Liver (tissue), 9 donors: Measurements from ENCODE around the gene SH3PXD2B. TPM values are rescaled to one million over a fixed set of nuclear protein-coding genes. Genes with fewer than 3 reads are reported as not detected.

ENCODE experiments used
- DNase-seq: peaks from one replicate; pipeline ENCODE4 v3.0.0-alpha.2; 2017; ENCODE audit warnings: low spot score
- H3K27ac ChIP-seq, 2 donors: one replicate each; pipeline ENCODE4 v1.7.0; 2013; ENCODE audit warnings: inconsistent platforms in 2 of 2, low read length in 2 of 2, control low read depth in 1 of 2, low read depth in 1 of 2, mild to moderate bottlenecking in 1 of 2
- H3K27me3 ChIP-seq, 4 donors: one replicate each; pipeline versions ENCODE4 v1.6.1 to v1.7.0; 2013; ENCODE audit warnings: low read length in 3 of 4, inconsistent platforms in 1 of 4, mild to moderate bottlenecking in 1 of 4, moderate library complexity in 1 of 4; ENCODE audit not compliant: control insufficient read depth in 4 of 4, insufficient read depth in 4 of 4
- H3K36me3 ChIP-seq, 4 donors: one replicate each; pipeline versions ENCODE4 v1.6.1 to v1.7.0; 2013; ENCODE audit warnings: low read length in 3 of 4, mild to moderate bottlenecking in 3 of 4, low read depth in 1 of 4, moderate library complexity in 1 of 4; ENCODE audit not compliant: control insufficient read depth in 4 of 4, insufficient read depth in 3 of 4
- H3K4me1 ChIP-seq, 4 donors: one replicate each; pipeline versions ENCODE4 v1.6.1 to v1.7.0; 2013; ENCODE audit warnings: low read length in 3 of 4, mild to moderate bottlenecking in 3 of 4, moderate library complexity in 1 of 4; ENCODE audit not compliant: control insufficient read depth in 4 of 4, insufficient read depth in 4 of 4
- H3K4me3 ChIP-seq, 3 donors: one replicate each; pipeline versions ENCODE4 v1.6.1 to v1.7.0; 2013; ENCODE audit warnings: low read length in 3 of 3, control low read depth in 1 of 3, low read depth in 1 of 3, mild to moderate bottlenecking in 1 of 3
- H3K9ac ChIP-seq, 2 donors: one replicate each; pipeline ENCODE4 v1.7.0; 2013; ENCODE audit warnings: low read length in 2 of 2, mild to moderate bottlenecking in 2 of 2, moderate library complexity in 2 of 2, control low read depth in 1 of 2, low read depth in 1 of 2
- H3K9me3 ChIP-seq, 4 donors: one replicate each; pipeline versions ENCODE4 v1.6.1 to v1.7.0; 2013; ENCODE audit warnings: low read length in 3 of 4; ENCODE audit not compliant: control insufficient read depth in 4 of 4
- JUND ChIP-seq, 2 donors: IDR thresholded peaks; 2 replicates each; pipeline ENCODE4 v1.6.1; 2016; ENCODE audit warnings: antibody characterized with exemption in 2 of 2
- NR2F2 ChIP-seq: IDR thresholded peaks from 2 replicates; pipeline ENCODE4 v1.6.1; 2016; ENCODE audit warnings: antibody characterized with exemption
- RAD21 ChIP-seq, 2 donors: IDR thresholded peaks; 2 replicates each; pipeline ENCODE4 v1.6.1; 2016; ENCODE audit warnings: antibody characterized with exemption in 2 of 2, mild to moderate bottlenecking in 2 of 2
- SP1 ChIP-seq: IDR thresholded peaks from 2 replicates; pipeline ENCODE4 v1.6.1; 2018; ENCODE audit warnings: antibody characterized with exemption, mild to moderate bottlenecking
- WGBS: extraction: QIAGEN DNeasy Blood & Tissue Kit; methylation state at CpG from one replicate; pipeline ENCODE4 v1.1.7; 2013; 5-methylcytosine and 5-hydroxymethylcytosine counted together
- polyA plus RNA-seq, 2 donors: library from polyadenylated mRNA; stranded (reverse) in 1 of 2; unstranded in 1 of 2; fragments of 200-250 nt in 1 of 2; fragments of >200 nt in 1 of 2; fragmentation: Nextera tagmentation in 1 of 2; extraction: Ambion mirVana in 1 of 2; gene quantifications; one replicate each; pipeline versions ENCODE4 v1.2.1 to v1.2.3, GENCODE V29; 2013 to 2015
- total RNA-seq, 2 donors: library from RNA; depleted of rRNA; stranded (reverse); fragments of >200 nt; gene quantifications; one replicate each; pipeline ENCODE4 v1.2.3, GENCODE V29; 2014
- TF ChIP-seq, protein P1 (sequence below): IDR thresholded peaks from 2 replicates; pipeline ENCODE4 v1.6.1; 2016; ENCODE audit warnings: antibody characterized with exemption, mild to moderate bottlenecking
- TF ChIP-seq, protein P2 (sequence below): fragments of 150-350 bp; IDR thresholded peaks from 2 replicates; pipeline ENCODE4 v1.5.1; 2017; ENCODE audit warnings: improper control_type of control experiment, low read depth, low read length; ENCODE audit not compliant: missing input control
- TF ChIP-seq, protein P3 (sequence below): IDR thresholded peaks from 2 replicates; pipeline ENCODE4 v1.6.1; 2016; ENCODE audit warnings: antibody characterized with exemption
- donor health status: healthy.
- donor health status: healthy.
- donor health status: healthy.
- donor health status: healthy.
- donor health status: healthy.

The SH3PXD2B gene
- total and polyA plus RNA-seq, 4 donors = 1.1 to 3.3 (median 2.2) TPM

DNA sequence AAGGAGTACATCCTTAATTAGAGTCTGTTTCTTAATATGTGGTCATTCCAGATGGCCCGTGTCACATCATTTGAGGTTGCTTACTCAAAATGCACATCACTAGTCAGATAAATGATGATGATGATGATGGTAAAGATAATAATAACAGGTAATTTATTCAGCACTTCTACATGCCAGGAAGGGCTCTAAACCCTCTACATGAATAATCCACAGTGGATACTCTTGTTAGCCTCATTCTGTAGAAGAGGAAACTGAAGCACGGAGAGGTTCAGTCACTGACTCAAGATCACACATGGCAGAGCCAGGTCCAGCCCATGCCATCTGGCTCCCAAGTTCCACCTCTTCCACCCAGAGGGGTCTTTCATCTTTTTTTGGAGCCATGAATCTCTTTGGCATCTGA is 11.7 kb downstream of the SH3PXD2B start (continued):
- TF ChIP-seq, protein P1, sequence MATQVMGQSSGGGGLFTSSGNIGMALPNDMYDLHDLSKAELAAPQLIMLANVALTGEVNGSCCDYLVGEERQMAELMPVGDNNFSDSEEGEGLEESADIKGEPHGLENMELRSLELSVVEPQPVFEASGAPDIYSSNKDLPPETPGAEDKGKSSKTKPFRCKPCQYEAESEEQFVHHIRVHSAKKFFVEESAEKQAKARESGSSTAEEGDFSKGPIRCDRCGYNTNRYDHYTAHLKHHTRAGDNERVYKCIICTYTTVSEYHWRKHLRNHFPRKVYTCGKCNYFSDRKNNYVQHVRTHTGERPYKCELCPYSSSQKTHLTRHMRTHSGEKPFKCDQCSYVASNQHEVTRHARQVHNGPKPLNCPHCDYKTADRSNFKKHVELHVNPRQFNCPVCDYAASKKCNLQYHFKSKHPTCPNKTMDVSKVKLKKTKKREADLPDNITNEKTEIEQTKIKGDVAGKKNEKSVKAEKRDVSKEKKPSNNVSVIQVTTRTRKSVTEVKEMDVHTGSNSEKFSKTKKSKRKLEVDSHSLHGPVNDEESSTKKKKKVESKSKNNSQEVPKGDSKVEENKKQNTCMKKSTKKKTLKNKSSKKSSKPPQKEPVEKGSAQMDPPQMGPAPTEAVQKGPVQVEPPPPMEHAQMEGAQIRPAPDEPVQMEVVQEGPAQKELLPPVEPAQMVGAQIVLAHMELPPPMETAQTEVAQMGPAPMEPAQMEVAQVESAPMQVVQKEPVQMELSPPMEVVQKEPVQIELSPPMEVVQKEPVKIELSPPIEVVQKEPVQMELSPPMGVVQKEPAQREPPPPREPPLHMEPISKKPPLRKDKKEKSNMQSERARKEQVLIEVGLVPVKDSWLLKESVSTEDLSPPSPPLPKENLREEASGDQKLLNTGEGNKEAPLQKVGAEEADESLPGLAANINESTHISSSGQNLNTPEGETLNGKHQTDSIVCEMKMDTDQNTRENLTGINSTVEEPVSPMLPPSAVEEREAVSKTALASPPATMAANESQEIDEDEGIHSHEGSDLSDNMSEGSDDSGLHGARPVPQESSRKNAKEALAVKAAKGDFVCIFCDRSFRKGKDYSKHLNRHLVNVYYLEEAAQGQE = no peak
- TF ChIP-seq RAD21 (IDR thresholded peaks at IDR 0.05) (no peak), JUND (IDR thresholded peaks at IDR 0.05) (no peak), SP1 (no peak)

DNA sequence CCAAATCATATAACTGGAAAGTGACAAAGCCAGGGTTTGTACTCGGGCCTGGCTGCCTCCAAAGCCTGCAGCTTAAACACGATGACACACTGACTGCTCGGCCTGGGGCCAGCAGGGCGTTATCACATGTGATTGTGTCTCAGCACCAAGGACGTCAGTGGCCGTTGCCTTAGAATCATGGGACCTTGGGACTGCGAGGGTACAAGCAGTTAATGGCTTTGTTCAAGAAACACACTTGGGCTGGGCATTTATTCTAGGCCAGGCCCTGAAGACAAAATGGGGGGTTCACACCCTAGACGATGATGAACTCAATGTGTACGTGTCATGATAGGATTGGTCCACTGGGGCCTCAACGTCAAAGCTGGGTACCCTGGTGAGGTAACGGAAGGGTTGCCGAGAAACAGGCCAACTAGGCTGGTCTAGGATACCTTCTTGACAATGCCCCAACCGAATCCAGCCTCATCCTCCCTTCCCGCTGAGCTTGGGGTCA is 13.0 kb downstream of the SH3PXD2B start:
- TF ChIP-seq NR2F2 = no peak
- H3K9ac ChIP-seq = no peak overlapping the region
- no peaks in the 10 kb centered on the region for H3K4me1 ChIP-seq
- no peak for DNase-seq
- H3K4me3 ChIP-seq = no peak overlapping the region
- H3K9me3 ChIP-seq = no peaks in the 10 kb centered on the region
- H3K27ac ChIP-seq = no peak overlapping the region
- H3K27me3 ChIP-seq = no peaks in the 10 kb centered on the region
- WGBS = 94% methylated on average over 14 of the region's 14 CpGs
- no peaks in the 10 kb centered on the region for H3K36me3 ChIP-seq

DNA sequence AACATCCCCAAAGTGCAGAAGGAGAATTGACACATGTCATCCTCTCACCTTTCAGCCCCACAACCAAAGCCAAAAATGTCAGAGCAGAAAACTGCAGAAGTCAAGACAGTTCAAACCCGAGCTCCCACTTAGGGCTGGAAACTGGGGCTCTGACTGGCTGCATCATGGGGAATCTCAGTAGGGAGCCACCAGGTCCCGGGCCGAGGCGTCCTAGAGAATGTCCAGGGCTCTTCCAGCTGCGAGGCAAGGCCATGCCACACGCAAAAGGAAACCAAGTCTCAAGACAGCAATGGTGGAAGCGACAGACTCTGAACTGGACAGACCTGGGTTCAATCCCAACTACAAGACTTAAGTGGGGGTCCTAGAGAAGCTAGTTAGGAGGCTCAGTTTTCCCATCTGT is 13.8 kb downstream of the SH3PXD2B start:
- DNase-seq = no peak
- Histone ChIP-seq H3K9me3 (no peaks in the 10 kb centered on the region), H3K27ac (no peak overlapping the region), H3K27me3 (no peaks in the 10 kb centered on the region), H3K4me1 (no peaks in the 10 kb centered on the region), H3K9ac (no peak overlapping the region), H3K36me3 (no peaks in the 10 kb centered on the region), H3K4me3 (no peak overlapping the region)
- TF ChIP-seq, protein P2, sequence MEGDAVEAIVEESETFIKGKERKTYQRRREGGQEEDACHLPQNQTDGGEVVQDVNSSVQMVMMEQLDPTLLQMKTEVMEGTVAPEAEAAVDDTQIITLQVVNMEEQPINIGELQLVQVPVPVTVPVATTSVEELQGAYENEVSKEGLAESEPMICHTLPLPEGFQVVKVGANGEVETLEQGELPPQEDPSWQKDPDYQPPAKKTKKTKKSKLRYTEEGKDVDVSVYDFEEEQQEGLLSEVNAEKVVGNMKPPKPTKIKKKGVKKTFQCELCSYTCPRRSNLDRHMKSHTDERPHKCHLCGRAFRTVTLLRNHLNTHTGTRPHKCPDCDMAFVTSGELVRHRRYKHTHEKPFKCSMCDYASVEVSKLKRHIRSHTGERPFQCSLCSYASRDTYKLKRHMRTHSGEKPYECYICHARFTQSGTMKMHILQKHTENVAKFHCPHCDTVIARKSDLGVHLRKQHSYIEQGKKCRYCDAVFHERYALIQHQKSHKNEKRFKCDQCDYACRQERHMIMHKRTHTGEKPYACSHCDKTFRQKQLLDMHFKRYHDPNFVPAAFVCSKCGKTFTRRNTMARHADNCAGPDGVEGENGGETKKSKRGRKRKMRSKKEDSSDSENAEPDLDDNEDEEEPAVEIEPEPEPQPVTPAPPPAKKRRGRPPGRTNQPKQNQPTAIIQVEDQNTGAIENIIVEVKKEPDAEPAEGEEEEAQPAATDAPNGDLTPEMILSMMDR = no peak
- TF ChIP-seq, protein P3, sequence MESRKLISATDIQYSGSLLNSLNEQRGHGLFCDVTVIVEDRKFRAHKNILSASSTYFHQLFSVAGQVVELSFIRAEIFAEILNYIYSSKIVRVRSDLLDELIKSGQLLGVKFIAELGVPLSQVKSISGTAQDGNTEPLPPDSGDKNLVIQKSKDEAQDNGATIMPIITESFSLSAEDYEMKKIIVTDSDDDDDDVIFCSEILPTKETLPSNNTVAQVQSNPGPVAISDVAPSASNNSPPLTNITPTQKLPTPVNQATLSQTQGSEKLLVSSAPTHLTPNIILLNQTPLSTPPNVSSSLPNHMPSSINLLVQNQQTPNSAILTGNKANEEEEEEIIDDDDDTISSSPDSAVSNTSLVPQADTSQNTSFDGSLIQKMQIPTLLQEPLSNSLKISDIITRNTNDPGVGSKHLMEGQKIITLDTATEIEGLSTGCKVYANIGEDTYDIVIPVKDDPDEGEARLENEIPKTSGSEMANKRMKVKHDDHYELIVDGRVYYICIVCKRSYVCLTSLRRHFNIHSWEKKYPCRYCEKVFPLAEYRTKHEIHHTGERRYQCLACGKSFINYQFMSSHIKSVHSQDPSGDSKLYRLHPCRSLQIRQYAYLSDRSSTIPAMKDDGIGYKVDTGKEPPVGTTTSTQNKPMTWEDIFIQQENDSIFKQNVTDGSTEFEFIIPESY = no peak
- no peak for TF ChIP-seq RAD21 (IDR thresholded peaks at IDR 0.05)
- TF ChIP-seq NR2F2 = no peak
- WGBS = 96% methylated on average over 7 of the region's 7 CpGs
